GM18870 (cell line): Measurements from ENCODE around the gene AP2A1.
"Not testable (repeated sequence)": the region's sequence is repeated elsewhere in the genome, so short reads cannot be mapped to it uniquely, and the experiment has no call there.

Experiments used
- ATAC-seq: cut with Tn5 transposase; IDR thresholded peaks from one replicate; pipeline ENCODE4 v1.9.1; 2021; ENCODE audit warnings: moderate library complexity; ENCODE audit not compliant: unreplicated experiment

Gene AP2A1

DNA sequence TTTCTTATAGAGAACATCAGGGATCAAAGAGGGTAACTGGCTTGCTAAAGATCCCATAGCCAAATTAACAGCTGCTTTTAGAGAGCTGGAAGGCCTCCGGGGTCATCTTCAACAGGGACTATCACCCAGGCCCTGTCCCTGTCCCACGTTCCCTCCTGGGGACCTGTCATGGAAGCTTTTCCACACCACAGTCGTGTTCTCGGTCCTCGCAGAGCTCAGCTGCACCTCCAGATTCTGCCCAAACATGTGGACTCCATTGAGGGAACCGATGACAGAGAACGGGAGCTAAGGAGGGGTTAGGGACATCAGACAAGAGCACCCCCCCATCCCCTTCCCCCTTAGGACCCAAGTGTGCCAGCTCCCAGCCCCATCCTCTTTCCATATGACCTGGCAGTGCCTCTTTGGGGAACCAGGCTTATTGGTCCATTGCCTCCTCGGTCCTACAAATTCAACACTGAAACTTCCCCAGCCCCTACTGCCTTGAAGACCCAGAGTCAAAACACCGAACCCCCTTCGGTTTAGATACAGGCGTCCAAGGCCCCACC, 45.7 kb downstream of the AP2A1 start:
- ATAC-seq, result no peak

DNA sequence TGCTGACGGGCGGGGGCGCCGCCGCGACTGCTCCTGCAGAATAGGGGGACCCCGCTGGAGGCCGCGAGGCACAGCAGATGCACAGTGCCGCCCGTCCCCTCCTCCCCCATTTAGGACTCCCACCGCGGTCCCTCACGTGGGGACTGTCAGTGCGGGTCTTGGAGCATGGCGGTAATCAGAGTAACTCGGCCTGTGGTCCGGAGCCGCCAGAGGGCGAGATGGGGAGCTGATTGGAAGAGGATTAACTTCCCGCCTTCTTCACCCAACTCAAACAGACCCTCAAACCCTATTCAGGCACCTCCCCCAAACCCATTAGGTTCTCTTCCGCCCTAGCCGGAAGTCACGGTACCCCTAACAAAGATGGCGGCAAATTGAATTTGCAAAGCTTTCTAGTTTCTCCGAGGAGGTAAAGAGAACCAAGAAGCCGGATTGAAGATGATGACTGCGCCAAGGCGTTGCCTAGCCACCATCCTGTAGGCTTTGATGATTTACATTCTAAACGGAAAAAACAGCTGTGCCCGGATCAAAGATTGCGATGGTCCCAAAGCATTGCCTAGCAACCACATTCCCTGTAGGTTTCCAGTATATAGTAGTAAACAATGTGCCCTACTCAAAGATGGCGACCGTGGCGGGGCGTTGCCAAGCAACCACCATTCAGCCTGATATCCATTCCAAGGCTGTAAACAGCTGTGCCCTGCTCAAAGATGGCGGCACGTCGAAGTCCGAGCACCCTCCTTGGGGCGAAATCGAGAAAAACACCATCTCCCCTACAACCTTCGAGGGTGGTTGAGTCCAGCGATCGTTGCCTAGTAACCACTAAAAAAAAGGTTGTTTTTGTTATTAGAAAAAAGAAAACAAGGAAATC, 46.4 kb downstream of the AP2A1 start, which contains the start of gene FUZ:
TSS of gene FUZ (minus strand) at position 296 of the 865 bp plus-strand sequence. CDS start at position 110, 186 bp downstream.
- ATAC-seq, result peak; percentile 65

DNA sequence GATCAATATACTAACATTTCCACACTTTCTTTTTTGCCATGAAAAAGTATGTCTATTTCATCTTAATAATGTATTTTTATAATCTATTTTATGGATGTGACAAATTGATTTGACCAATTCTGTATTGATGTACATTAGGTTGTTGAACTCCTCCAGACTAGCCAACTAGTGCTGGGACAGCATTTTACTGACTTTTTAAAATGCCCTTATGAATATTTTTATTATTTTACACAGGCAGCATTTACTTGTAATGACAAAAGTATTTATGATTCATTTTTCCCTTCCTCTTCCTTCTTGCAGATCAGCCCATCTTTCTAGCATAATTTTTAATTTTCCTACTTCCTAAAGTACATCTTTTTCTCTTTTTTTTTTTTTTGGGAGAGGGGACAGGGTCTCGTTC, 47.2 kb downstream of the AP2A1 start:
- ATAC-seq, result no peak

DNA sequence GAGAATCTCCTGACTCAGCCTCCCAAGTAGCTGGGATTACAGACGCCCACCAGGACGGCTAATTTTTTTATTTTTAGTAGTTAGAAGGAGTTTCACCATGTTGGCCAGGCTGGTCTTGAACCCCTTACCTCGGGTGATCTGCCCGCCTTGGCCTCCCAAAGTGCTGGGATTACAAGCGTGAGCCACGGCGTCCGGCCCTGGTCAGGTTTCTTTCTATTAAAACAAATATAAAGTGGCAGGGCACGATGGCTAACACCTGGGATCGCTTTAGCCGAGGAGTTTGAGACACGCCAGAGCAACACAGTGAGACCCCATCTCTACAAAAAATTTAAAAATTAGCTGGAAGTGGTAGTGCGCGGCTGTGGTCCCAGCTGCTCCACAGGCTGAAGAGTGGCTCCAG, 49.8 kb downstream of the AP2A1 start:
- ATAC-seq, result no peak

DNA sequence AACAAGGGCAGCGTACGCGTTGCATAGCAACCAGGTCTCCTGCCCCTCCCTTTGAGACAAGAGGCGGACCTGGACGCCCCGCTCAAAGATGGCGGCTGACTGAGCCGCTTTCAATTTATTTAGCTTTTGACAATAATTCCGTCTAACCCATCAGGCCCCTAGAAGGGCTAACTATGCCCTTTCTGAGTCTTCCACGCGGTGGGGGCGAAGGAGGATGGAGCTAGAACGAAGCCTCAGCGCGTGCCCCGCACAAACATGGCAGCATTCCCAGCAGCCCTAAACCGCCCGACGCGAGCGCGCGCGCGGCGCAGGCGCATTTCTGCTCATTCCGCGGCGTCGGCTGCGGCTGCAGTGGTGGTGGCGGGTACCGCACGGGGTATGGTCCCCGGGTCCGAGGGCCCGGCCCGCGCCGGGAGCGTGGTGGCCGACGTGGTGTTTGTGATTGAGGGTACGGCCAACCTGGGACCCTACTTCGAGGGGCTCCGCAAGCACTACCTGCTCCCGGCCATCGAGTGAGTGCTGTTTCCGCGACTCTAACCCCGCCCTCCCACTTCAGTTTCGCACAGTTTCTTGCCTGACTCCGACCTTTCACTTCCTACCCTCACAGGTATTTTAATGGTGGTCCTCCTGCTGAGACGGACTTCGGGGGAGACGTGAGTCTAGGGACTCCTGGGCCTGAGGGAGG, 51.3 kb downstream of the AP2A1 start, which contains the start of gene MED25:
TSS of gene MED25 (plus strand) at position 326 of the 685 bp plus-strand sequence. CDS start at position 379, 53 bp downstream.
- ATAC-seq, result peak; percentile 47

DNA sequence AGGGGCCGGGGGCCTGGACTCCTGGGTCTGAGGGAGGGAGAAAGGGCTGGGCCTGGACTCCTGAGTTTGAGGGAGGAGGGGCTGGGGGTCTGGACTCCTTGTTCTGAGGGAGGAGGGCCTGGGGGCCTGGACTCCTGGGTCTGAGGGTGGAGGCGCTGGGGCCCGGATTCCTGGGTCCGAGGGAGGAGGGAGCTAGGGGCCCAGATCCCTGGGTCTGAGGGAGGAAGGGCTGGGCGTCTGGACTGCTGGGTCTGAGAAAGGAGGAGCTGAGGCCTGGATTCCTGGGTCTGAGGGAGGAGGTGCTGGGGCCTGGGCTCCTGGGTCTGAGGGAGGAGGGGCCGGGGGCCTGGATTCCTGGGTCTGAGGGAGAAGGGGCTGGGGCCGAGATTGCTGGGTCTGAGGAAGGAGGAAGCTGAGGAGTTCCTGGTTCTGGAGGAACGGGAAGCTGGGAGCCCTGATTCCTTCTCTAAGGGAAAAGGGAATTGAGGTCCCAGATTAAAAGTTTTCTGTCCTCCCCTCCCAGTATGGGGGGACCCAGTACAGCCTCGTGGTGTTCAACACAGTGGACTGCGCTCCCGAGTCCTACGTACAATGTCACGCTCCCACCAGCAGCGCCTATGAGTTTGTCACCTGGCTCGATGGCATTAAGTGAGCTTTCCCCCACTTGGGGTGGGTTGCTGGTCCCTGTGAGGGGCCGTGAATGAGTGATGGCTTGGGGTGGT, 52.0 kb downstream of the AP2A1 start:
- no peak for ATAC-seq

DNA sequence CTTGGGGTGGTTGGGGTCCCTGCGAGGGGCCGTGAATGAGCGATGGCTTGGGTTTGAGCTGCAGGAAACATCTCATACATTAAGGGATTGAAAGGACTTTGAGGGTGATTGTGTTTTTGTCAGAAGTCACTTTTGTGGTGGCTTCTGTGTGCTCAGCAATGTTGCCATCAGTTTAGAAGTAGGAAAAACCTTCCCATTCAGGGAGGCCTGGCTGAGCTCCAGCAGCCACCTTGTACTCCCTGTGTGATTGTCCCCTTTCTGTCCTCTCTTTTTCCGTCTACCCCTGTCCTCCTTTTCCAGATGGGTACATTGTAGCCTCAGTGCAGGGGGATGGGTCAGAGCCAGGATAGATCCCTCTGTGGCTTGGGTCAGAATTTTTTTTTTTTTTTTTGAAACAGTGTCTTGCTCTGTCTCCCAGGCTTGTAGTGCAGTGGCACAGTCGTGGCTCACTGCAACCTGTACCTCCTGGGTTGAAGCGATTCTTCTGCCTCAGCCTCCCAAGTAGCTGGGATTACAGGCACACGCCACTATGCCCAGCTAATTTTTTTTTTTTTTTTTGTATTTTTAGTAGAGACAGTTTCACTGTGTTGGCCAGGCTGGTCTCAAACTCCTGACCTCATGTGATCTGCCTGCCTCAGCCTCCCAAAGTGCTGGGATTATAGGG, 52.8 kb downstream of the AP2A1 start:
- not testable (repeated sequence) for ATAC-seq

DNA sequence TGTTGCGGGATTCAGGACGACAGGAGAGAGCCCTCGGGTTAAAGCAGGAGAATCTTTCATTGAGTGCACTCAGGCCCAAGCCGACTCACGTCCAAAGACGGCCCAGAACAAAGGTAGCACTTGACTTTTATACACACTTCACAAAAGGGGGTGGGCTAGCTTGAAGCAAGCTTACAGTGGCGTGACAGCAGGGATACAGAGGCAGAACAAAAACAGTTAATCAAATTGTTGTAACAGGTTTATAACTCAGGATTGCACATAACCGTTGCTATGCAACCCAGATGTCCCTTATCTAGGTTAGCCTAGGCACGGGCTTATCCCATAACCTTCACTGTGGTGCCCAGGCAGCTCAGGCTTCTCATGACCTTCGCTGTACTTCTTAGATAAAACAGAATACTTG, 53.3 kb downstream of the AP2A1 start:
- ATAC-seq, result no peak

DNA sequence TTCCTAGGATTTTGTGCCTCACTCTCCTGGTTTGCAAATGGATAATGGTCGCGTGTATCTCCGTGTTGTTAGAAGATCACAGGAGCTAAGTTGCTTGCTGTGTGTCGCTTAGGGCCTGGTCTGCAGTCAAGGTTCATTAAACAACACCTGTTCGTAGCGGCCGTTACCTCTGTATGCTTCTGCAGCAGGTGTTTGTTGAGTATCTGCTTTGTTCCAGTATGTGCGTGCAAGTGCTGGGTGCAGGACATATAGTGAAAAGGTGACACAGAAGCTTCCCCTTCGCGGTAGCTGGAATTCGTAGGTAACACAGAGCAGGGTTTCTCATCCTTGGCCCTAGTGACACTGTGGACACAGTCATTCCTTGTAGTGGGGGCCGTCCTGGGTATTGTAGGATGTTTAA, 56.7 kb downstream of the AP2A1 start:
- no peak for ATAC-seq

DNA sequence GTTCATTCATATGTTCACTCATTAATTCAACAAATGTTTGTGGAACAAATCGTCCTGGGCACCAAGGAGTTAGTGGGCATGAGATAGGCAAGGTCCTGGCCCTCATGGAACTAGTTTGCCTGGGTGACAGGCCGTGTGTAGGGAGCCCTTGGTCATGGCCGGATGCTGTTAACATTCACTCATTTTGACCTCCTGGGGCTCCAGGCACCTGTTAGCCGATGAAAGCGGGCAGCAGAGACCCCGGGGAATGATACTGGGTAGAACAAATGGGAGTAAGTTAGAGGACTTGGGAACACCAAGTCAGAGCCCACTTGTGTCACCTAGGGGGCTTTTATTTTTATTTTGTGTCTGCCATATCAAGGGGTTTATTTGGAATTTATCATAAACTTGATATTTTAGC, 57.9 kb downstream of the AP2A1 start:
- ATAC-seq, result no peak

DNA sequence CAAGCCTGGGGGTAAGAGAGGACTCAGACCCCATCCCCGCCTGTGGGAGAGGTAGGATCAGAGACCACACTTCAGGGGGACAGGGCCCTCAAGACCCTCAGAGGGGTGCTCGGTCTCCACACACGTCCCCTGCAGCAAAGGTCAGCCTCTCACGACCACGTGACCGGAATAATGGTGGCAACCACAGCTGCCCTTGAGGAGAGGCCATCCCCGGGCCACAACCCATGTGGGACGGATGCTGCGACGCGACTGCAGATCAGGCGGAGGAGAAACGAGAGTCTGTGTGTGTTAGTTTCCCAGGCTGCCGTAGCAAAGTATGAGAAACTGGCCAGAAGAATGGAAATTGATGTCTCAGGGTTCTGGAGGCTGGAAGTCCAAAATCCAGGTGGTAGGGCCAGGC, 60.2 kb downstream of the AP2A1 start:
- no peak for ATAC-seq

DNA sequence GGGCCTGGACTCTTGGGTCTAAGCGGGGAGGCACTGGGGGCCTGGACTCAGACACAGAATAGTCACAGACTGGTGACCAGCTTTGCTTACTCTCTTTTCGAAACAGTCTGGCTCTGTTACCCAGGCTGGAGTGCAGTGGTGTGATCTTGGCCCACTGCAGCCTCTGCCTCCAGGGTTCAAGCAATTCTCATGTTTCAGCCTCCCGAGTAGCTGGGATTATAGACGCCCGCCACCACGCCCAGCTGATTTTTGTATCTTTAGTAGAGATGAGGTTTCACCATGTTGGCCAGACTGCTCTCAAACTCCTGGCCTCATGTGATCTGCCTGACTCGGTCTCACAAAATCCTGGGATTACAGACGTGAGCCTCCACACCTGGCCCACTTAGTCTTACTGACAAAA, 62.4 kb downstream of the AP2A1 start:
- no peak for ATAC-seq

DNA sequence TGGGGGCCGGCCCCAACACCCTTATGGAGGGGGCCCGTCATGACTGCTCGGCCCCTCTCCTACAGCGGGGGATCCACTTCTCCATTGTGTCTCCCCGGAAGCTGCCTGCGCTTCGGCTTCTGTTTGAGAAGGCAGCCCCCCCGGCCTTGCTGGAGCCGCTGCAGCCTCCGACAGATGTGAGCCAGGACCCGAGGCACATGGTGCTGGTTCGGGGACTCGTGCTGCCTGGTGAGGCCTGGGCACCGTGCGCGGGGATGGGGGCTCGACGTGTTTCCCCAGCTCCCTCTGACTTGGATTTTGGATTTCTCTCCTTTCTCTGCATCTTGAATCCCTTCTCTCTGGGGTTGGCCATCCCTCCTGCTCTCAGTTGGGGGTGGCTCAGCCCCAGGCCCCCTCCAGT, 62.9 kb downstream of the AP2A1 start:
- no peak for ATAC-seq

DNA sequence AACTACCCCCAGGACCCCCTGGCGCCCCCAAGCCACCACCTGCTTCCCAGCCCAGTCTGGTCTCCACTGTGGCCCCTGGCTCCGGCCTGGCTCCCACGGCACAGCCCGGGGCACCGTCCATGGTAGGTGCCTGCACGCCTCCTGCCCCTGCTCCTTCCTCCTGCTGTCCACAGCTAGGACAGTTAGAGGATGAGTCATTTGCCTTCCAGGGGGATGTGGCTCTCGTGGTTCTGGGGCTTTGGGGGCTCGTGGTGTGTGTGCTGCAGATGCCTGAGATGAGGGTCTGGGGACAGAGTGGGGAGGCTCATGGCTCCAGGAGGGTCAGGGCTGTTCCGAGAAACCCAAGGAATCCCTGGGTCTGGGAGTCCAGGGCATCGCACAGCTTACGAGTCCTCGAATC, 64.0 kb downstream of the AP2A1 start:
- no peak for ATAC-seq

DNA sequence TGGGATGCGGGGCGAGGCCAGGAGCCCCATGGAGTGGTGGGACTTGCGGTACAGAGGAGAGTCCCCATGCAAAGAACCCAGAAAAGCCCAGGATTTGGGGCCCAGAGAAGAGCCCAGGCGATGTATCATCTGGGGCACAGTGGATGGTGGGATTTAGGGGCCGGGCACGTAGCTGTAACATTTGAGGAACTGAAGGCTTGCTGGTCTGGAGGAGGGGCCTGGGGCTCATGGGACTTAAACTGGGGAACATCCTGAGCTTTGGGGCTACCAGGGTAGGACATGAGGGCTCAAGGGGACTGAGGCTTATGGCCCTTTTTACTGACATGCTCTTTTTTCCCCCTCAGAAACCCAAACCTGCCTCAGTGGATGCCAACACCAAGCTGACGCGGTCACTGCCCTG, 64.8 kb downstream of the AP2A1 start:
- ATAC-seq, result no peak

DNA sequence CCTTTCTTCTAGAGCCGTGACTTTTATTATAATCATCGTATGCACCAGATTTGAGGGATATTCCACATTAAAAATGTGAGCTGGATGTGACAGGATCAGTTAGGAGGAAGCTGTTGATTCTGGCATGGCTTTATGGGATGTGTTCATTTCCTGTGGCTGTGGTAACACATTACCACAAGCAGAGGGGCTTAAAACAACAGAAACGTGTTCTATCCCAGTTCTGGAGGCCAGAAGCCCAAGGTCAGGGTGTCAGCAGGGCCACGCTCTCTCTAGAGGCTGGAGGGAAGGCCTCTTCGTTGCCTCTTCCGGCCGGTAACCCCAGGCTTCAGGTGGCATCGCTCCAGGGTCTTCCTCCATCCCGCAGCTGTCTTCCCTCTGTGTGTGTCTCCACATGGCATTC, 65.8 kb downstream of the AP2A1 start:
- no peak for ATAC-seq

DNA sequence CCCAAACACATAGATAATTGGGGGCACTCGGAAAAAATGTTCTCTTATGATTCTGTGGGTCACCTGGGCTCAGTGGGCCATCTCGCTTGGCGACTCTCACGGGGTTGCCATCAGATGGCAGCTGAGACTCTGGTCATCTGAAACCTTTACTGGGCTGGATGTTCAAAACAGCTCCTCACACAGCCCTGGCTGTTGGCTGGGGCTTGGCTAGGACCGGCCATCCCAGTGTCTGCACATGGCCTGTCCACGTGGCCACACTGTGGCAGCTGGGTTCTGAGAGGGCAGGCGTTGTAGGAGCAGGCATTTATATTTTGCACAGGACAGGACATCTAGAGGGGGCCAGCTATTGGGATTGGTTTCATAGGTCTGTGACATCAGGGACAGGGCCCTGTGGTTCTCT, 66.8 kb downstream of the AP2A1 start:
- no peak for ATAC-seq

DNA sequence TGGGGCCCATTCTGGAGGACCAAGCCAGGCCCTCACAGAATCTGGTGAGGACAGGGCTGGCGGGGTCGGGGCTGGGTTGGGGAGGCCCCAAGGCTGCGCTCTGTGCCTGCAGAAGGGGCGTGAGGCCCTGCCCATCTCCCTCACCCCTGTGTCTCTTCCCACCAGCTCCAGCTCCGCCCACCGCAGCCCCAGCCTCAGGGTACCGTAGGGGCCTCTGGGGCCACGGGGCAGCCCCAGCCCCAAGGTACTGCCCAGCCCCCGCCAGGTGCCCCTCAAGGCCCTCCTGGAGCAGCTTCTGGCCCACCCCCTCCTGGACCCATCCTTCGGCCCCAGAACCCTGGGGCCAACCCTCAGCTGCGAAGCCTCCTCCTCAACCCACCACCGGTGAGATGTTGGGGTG, 68.8 kb downstream of the AP2A1 start:
- no peak for ATAC-seq

DNA sequence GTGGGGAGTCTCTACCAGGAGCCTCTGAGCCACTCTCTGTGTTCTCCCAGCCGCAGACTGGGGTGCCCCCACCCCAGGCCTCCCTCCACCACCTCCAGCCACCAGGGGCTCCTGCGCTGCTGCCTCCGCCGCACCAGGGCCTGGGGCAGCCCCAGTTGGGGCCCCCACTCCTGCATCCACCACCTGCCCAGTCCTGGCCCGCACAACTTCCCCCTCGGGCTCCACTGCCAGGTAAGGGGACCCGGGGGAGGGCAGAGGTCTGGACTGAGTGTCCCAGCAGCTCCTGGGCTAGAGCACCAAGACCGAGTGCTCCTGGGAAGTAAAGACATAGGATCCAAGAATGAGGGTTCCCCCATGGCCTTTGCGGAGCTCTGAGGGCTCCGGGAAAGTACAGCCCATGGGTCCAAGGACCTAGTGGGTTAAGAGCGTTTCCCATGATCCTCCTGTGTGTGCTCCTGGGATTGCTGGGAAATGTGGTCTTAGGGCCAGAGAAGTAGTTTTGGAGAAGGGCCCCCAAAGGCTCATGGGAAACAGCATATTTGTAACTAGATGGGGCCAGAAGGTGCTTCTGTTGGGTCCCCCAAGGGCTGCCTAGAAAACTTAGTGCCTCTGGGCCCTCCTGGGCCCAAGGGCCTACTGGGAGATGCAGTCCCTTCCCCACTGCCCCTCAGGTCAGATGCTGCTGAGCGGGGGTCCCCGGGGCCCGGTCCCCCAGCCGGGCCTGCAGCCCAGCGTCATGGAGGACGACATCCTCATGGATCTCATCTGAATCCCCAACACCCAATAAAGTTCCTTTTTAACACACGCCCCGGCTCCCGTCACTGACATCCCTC, 69.6 kb downstream of the AP2A1 start:
- ATAC-seq, result no peak

DNA sequence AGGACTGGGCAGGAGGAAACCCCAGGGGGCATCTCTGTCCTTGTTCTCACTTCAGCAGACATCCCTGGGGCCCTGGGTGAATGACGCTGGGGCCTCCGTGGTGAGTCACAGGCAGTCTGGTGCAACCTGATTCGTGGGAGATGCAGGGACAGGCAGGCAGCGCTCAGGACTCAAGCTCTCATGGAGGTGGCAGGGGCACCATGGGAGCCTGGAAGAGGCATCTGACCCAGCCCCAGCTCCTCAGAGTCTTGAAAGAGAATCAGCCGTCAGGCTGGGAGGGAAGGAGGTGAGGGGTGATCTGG, 70.2 kb downstream of the AP2A1 start:
- no peak for ATAC-seq
